Mucosa of rectum (tissue), 2 donors: ENCODE results near the gene CFAP210.

Experiments used
- H3K27ac ChIP-seq, 2 donors: one replicate each; pipeline ENCODE4 v1.7.0; 2013; ENCODE audit warnings: inconsistent platforms in 2 of 2, low read depth in 2 of 2, low read length in 2 of 2
- H3K27me3 ChIP-seq, 2 donors: one replicate each; pipeline ENCODE4 v1.7.0; 2013; ENCODE audit warnings: low read length in 2 of 2; ENCODE audit not compliant: control insufficient read depth in 2 of 2, insufficient read depth in 2 of 2
- H3K36me3 ChIP-seq, 2 donors: one replicate each; pipeline ENCODE4 v1.7.0; 2013; ENCODE audit warnings: low read length in 2 of 2; ENCODE audit not compliant: control insufficient read depth in 2 of 2, insufficient read depth in 2 of 2
- H3K4me1 ChIP-seq, 2 donors: one replicate each; pipeline ENCODE4 v1.7.0; 2013; ENCODE audit warnings: low read length in 2 of 2, mild to moderate bottlenecking in 1 of 2; ENCODE audit not compliant: control insufficient read depth in 2 of 2, insufficient read depth in 2 of 2
- H3K4me3 ChIP-seq, 2 donors: one replicate each; pipeline ENCODE4 v1.7.0; 2013; ENCODE audit warnings: low read length in 2 of 2
- H3K9ac ChIP-seq, 2 donors: one replicate each; pipeline ENCODE4 v1.7.0; 2013; ENCODE audit warnings: low read length in 2 of 2, low read depth in 1 of 2, mild to moderate bottlenecking in 1 of 2
- H3K9me3 ChIP-seq, 2 donors: one replicate each; pipeline ENCODE4 v1.7.0; 2013; ENCODE audit warnings: low read length in 2 of 2; ENCODE audit not compliant: control insufficient read depth in 2 of 2
- donor health status: healthy.
- donor health status: Normal muscosa, but diverticular disease.

CFAP210 gene

GRCh38 chr2:169729274-169729605 lies 35.0 kb upstream of the CFAP210 start:
- Histone ChIP-seq H3K36me3 (no peaks in the 10 kb centered on the region), H3K9me3 (no peaks in the 10 kb centered on the region), H3K4me3 (no peak overlapping the region), H3K27ac (no peak overlapping the region), H3K4me1 (peaks cover 0 to 3% of the 10 kb centered on the region in 2 donors), H3K27me3 (no peaks in the 10 kb centered on the region), H3K9ac (no peak overlapping the region)

GRCh38 chr2:169727065-169727464 lies 32.9 kb upstream of the CFAP210 start:
- H3K4me3 ChIP-seq = no peak overlapping the region

GRCh38 chr2:169721016-169721415 lies 26.8 kb upstream of the CFAP210 start:
- H3K27me3 ChIP-seq = no peaks in the 10 kb centered on the region
- H3K9ac ChIP-seq = no peak overlapping the region
- no peaks in the 10 kb centered on the region for H3K9me3 ChIP-seq
- no peak overlapping the region for H3K27ac ChIP-seq
- no peaks in the 10 kb centered on the region for H3K36me3 ChIP-seq
- H3K4me1 ChIP-seq = peaks cover 14% of the 10 kb centered on the region in 2 donors
- H3K4me3 ChIP-seq = no peak overlapping the region

More at GRCh38 chr2:169727065-169727464, 32.9 kb upstream of the CFAP210 start:
- no peak overlapping the region for H3K27ac ChIP-seq
- H3K9me3 ChIP-seq = no peaks in the 10 kb centered on the region
- H3K36me3 ChIP-seq = no peaks in the 10 kb centered on the region
- no peak overlapping the region for H3K9ac ChIP-seq
- H3K4me1 ChIP-seq = no peaks in the 10 kb centered on the region
- H3K27me3 ChIP-seq = no peaks in the 10 kb centered on the region

- no peaks in the 10 kb centered on the region for H3K9me3 ChIP-seq
- no peak overlapping the region for H3K4me3 ChIP-seq
- H3K4me1 ChIP-seq = peaks cover 30 to 33% of the 10 kb centered on the region in 2 donors
- H3K9ac ChIP-seq = no peak overlapping the region
- H3K27me3 ChIP-seq = no peaks in the 10 kb centered on the region
- H3K36me3 ChIP-seq = no peaks in the 10 kb centered on the region
- H3K27ac ChIP-seq = no peak overlapping the region
Observed at GRCh38 chr2:169718930-169719504, 24.8 kb upstream of the CFAP210 start.

GRCh38 chr2:169717691-169718063 lies 23.5 kb upstream of the CFAP210 start:
- Histone ChIP-seq H3K4me1 (peaks cover 41 to 45% of the 10 kb centered on the region in 2 donors), H3K27ac (peak overlapping the region in 1 of 2 donors; percentile 67), H3K4me3 (no peak overlapping the region), H3K27me3 (no peaks in the 10 kb centered on the region), H3K9ac (no peak overlapping the region), H3K36me3 (no peaks in the 10 kb centered on the region), H3K9me3 (no peaks in the 10 kb centered on the region)

GRCh38 chr2:169716938-169717690 lies 22.9 kb upstream of the CFAP210 start:
- Histone ChIP-seq H3K36me3 (no peaks in the 10 kb centered on the region), H3K27me3 (no peaks in the 10 kb centered on the region), H3K4me1 (peaks cover 45 to 49% of the 10 kb centered on the region in 2 donors), H3K9me3 (no peaks in the 10 kb centered on the region), H3K27ac (peak overlapping the region; percentile 67 to 78), H3K9ac (peak overlapping the region in 1 of 2 donors; percentile 55), H3K4me3 (peak overlapping the region; percentile 50)

- peak overlapping the region in 1 of 2 donors; percentile 41 for H3K9ac ChIP-seq
- H3K27ac ChIP-seq = peak overlapping the region; percentile 70 to 78
- no peaks in the 10 kb centered on the region for H3K9me3 ChIP-seq
- H3K4me1 ChIP-seq = peaks cover 53 to 57% of the 10 kb centered on the region in 2 donors
- no peaks in the 10 kb centered on the region for H3K36me3 ChIP-seq
- H3K27me3 ChIP-seq = no peaks in the 10 kb centered on the region
- H3K4me3 ChIP-seq = peak overlapping the region; percentile 64 to 72
Observed at GRCh38 chr2:169716238-169716886, 22.2 kb upstream of the CFAP210 start.

- H3K4me1 ChIP-seq = peaks cover 57 to 61% of the 10 kb centered on the region in 2 donors
- H3K27ac ChIP-seq = peak overlapping the region; percentile 70 to 75
Observed at GRCh38 chr2:169715379-169716237, 21.4 kb upstream of the CFAP210 start.

GRCh38 chr2:169714699-169715098 lies 20.5 kb upstream of the CFAP210 start:
- Histone ChIP-seq H3K27ac (peak overlapping the region in 1 of 2 donors; percentile 70), H3K4me3 (peak overlapping the region; percentile 64 to 72), H3K9me3 (no peaks in the 10 kb centered on the region), H3K27me3 (no peaks in the 10 kb centered on the region), H3K4me1 (peaks cover 63 to 69% of the 10 kb centered on the region in 2 donors), H3K36me3 (no peaks in the 10 kb centered on the region), H3K9ac (no peak overlapping the region)

More at GRCh38 chr2:169715379-169716237, 21.4 kb upstream of the CFAP210 start:
- Histone ChIP-seq H3K4me3 (peak overlapping the region; percentile 64 to 72), H3K36me3 (no peaks in the 10 kb centered on the region), H3K27me3 (no peaks in the 10 kb centered on the region), H3K9me3 (no peaks in the 10 kb centered on the region), H3K9ac (peak overlapping the region in 1 of 2 donors; percentile 41)
